HG03039 (cell line): ENCODE data around the gene HUNK.
"Not testable (repeated sequence)": the region's sequence is repeated elsewhere in the genome, so short reads cannot be mapped to it uniquely, and the experiment has no call there.

Experiments used
- ATAC-seq: cut with Tn5 transposase; IDR thresholded peaks from one replicate; pipeline ENCODE4 v1.9.1; 2021; ENCODE audit warnings: mild to moderate bottlenecking, moderate library complexity; ENCODE audit not compliant: unreplicated experiment

HUNK gene

DNA sequence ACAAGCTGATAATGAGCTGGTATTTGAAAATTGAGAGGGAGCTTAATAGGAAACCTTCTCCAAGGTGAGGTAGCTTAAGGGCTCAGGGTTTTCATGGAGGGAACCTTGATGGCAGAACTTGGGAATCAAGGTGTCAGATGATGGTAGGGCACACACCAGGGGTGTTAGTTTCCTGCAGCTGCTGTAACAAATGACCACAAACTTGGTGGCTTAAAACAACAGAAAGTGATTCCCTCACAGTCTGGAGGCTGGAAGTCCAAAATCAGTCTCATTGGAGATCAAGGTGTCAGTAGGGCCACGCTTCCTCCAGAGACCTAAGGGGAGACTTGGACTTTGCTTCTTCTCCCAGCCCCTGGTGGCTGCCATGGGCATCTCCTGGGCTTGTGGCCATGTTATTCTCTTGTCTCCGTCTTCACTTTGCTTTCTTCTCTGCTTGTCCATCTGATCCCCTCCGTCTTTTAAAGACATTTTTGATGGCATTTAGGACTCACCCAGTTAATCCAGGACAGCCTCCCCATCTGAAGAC lies 45.5 kb downstream of the HUNK start:
- ATAC-seq: no peak

DNA sequence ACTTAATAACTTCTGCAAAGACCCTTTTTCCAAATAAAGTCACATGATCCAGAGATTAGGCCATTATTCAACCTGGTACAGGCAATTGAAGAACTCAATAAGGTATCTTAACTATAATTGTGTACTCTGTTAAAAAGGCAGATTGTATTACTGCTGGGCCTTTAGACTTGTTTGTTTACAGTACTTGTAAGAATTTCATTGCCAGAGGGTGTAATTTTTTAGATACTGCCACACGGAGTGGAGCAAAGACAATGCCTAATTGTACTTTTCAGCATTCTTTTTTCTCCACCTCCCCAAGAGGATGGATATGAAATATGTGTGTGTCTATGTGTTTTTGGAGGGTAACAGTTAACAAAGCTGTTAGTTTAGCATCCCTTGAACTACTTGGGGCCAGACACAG lies 47.5 kb downstream of the HUNK start:
- no peak for ATAC-seq

DNA sequence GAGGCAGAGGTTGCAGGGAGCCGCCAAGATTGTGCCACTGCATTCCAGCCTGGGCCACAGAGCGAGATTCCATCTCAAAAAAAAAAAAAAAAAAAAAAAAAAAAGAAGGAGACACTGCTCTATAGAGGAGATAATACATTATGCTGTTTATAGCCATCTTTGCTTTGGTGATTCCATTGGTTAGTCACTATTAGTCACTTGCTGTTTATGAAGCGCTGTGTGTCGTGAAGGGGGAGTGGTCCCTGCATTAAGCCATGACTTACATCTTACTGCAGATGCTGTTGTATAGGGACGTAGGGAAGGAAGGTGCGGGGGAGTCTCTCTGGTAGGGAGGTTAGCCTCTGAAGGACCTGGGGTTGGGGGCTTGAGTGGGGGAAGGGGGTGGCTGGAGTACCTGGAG lies 48.3 kb downstream of the HUNK start:
- ATAC-seq: no peak

DNA sequence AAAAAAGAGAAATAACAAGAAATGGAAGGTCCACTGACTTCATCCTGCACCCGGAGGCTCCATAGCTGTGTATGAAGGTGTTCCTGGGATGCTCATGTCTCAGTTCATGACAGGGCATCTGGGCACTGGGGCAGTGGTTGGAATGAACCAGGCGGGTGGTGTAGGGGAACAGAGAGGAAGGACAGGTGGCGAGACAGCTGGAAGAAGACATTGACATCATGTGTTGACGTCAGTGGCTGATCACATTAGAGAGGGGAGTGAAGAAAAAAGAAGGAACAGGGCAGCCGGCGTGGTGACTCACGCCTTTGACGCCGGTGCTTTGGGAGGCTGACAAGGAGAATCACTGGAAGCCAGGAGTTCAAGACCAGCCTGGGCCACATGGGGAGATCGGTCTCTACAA lies 50.1 kb downstream of the HUNK start:
- no peak for ATAC-seq

DNA sequence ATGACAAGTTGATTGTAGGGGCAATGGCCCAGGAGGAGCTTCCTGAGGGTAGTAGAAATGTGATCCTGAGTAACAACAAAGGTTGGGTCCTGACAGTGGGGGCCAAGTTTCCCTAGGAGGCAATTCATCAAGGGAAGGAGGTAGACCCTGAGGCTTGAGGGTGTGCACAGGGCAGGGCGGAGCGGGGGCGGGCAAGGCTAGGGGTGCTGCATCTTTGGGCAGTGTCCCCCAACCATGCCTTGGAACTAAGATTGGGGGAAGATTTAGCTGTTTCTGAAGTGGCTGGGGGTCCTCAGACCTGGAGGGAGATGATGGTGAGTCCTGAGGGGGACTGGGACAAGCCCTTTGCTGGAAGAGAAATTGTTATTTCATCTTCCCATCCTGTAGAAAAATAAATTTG lies 50.9 kb downstream of the HUNK start:
- ATAC-seq: no peak

DNA sequence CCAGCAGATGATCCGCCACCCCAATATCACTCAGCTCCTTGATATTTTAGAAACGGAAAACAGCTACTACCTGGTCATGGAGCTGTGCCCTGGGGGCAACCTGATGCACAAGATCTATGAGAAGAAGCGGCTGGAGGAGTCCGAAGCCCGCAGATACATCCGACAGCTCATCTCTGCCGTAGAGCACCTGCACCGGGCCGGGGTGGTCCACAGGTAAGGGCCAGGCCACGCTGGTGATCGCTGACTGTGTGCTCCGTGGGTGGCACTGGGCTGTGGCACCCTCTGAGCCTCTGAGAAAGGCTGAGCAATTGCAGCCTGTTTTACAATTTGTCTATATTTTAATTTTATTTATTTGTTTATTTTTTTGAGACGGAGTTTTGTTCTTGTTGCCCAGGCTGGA lies 51.7 kb downstream of the HUNK start:
- ATAC-seq: no peak

DNA sequence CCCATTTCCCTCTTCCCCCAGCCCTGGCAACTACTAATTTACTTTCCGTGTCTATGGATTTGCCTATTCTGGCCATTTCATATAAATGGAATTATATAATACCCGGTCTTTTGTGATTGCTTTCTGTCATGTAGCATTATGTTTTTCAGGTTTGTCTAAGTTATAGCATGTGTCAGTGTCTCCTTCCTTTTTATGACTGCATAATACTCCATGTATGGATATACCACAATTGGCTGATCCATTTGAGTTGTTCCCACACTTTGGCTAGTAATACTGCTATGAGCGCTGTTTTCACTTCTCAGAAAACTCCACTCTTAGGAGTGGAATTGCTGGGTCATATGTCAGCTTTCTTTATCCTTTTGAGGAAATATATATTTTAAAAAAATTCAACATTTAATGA lies 53.7 kb downstream of the HUNK start:
- ATAC-seq: no peak

DNA sequence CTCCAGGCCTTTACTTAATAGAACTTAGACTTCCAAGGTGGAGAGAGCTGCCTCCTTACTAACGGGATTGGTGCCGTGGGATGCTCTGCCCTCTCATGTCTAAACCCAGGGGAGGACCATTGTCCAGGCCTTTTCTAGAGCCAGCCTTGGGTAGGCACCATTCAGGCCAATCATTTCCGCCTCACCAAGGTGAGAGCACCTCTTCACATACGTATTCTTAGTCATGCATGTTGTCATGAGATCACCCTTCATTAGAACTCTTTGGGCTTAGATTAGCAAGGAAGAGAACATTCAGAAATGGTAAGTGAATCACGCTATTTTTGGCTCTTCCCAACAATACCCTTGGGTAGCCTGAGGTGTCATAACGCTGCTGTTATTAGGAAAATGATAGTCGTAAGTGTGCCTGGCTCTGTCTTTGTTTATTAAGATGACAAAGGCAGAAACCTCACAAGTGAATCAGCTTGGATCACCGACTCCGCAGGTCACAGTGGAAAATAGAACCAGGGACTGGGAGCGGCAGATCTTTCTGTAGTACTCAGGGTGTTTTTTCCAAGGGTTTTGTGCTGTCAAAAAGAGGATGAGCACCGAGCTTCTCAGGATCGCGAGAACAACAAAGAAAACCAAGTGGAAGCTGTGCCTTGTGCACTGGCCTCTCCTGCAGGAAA lies 55.0 kb downstream of the HUNK start:
- no peak for ATAC-seq

DNA sequence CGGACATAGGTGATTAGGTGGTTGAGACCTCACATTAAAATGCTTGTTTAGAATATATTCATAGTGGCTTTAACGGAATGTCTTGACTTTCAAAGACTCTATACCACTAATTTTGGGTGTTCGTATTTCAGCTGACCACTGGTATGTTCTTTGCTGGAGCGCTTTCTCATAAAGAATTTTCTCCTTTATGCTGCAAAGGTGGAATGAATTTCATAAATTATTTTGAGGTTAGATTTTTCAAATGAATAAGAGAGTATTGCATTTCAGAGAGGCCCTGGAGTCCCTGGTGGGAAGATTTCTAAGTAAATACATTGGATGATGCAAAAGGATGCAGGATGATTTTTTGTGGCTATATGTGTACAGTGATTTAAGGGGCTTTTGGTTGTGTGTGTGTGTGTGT lies 55.8 kb downstream of the HUNK start:
- ATAC-seq: no peak

DNA sequence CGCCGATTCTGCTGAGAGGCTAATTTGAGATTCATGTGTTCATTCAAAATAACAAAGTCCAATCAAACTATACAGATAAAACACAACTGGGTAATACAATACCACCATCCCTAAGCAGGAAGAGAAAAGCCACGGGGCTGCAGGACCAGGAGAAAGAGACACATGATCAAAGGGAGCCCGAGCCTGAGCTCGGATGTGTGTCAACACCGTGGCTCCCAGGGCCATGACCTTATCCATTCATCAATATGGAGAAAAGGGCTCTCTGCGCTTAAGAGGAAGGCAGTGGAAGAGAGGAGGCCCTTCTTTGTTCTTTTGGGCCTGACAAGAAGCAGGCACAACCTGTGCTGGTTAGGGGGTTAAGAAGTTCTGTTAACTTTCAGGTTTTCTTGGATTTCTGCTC lies 56.7 kb downstream of the HUNK start:
- ATAC-seq: no peak

DNA sequence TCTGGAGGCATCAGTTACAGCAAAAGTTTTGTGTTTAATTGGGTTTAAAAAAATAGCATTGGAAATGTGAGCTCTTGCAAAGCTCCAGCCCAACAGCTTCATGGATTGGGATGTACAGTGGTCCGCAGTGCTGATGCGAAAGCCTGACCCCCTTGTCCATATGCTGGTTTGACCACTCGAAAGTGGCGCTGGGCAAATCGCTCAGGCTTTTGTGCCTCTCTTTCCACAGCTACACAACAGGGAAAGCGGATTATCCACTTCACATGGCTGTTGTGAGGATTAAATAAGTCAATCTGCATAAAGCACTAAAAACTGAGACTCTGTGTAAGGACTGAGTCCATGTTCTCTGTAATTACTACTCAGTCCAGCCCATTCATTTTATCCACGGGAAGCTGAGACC lies 57.2 kb downstream of the HUNK start:
- ATAC-seq: no peak

DNA sequence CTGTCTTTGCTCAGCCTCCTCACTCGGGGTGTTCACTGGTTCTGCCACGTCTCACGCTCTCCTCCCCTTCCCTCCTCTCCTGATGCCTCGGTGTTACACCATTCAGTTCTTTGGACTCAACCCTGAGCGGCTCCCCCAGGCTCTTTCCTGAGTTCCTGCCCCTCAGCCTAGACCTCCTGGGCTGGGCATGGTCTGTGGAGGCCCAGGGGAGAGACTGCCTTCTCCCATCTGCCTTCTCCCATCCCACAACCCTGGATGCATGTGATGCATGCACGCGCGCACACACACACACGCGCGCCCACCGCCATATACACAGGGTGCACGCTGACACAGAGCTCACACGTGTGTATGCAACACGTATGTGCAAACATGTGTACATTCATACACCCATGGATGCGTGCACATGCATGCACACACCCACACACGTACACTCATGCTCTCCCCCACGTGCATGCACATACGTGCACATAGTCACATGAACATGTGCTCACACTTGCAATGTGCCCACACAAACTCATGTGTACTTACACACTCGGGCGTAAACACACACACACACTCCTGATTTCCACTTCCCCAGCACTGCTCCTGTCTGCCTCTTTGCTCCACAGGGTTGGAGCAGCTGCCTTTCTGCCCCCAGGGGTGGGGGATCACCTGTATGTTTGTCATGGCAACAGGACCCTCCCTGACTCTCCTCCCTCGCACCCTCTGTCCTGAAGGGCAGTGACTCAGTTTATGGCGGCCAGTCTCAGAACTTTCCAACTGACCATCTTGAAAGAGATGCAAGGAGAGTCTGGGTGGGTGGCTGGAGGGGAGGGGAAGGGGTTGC lies 59.0 kb downstream of the HUNK start:
- no peak for ATAC-seq

DNA sequence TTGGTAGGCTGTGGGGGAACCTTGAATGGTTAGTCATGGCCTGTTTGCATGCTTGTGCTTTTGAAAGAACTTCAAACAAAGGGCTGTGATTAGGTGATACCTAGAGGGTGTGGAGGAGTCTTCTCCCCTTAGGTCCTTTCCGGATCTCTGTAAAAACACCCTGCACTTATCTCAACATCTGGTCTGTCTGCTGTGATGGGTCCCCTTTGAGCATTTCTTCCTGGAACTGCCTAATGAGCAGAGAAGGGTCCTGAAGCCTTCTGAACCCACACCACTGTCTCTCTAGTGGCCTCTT lies 59.6 kb downstream of the HUNK start:
- ATAC-seq: no peak

DNA sequence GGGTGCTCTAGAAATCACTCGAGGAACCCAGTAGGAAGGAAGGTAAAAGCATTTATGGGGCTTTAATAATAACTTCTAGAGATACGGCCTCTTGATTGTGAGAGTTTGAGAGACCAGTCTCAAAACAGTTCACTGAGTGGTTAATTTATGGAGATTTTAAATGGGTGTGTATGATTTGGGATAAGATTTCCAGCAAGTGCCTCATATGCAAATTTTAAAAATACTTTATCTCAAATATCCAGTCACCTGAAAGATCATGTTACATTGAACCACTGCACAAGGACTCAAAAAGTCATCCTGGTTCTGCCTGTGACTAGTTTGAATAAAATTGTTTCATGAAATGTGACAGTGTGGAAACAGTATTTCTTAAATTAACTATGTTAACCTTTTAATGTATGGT lies 64.5 kb downstream of the HUNK start:
- ATAC-seq: no peak

DNA sequence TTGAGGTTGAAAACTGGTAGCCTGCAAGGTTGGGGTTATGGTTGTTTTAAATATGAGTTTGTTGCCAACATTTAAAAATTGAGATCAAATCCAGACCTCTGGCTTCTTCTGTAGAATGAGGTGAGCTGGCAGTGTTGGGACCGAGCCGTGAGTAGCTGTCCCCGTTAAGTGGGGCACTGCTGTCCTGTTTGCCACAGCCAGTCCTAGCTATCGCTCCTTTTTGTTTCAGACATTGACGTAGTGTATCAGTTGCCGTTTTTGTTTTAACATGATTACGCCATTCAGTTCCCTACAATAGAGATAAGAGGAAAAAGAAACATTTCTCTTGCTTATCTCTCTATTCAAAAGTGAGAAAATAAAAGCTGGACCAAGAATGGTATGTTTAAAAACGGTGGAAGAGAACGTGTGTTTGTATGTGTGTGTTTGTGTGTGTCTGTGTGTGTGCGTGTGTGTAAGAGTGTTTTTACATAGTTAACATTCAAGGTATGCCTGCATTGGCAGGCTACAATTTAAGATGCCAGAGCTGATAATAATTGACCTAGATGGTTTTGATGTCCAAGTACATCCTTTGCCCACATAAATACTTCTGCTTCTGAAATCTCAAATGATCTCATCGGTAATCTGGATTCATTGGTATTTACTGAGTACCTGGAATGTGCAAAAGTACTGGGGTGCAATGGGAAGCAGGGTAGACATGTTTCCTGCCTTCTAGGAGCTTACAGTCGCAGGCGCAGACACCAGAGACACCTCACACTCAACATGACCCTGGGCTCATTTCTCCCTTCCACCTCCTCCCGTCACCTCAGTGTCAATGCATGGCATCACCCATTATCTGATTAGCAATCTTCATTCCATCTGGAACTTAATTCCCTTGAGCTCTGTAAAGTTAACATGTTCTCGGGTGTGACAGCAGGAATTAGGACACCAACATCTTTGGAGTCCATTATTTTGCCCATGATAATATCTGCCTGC lies 65.8 kb downstream of the HUNK start:
- no peak for ATAC-seq

DNA sequence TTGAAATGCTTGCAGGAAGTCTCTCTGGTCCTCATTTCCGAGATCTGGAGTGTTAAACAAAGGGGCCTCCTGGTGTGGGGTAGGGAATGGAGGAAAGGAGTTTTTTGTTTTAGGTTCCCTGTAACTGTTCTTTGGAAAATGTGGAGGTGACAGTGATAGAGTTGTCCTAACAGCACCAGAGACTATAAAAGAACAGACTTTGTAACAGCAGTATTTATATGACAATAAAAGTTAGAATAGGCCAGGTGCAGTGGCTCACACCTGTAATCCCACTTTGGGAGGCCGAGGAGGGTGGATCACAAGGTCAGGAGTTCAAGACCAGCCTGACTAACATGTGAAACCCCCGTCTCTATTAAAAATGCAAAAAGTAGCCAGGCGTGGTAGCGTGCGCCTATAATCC lies 68.9 kb downstream of the HUNK start:
- ATAC-seq: no peak

DNA sequence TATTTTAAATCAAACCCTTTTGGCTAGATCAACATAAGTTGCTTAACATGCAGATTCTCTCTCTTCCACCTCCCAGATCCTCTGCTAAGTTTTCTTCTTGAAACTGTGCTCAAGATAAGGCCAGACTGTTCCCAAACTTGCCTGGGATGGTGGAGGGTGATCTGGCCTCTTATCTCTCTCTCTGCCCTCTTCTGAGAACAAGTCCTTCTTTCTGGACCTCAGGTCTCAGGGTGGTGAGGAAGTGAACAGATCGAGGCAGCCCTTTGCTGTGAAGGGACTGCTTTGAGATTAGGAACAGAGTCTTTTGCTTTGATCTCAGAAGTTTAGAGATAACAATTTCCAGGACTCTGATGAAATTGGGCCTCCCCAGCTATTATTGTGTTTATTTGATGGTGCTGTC lies 70.7 kb downstream of the HUNK start:
- ATAC-seq: no peak

DNA sequence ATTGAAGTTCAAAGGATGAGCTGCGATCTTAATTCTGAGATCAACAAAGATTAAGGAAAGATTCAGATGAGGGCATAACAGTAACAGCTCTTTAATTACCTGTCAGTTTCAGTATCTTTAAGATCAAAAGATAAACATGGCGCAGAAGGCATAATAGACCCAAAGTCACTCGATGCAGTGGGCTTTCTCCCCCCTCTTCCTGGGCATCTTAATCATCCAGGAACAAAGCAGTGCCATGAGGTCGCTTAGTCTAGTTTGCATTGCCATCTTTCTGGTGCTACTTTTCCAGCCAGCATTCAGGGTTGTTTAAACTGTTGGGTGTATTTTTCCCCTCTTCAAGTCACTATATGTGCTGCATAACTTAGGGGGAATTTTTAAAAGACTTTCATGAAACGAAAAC lies 72.3 kb downstream of the HUNK start:
- ATAC-seq: no peak

DNA sequence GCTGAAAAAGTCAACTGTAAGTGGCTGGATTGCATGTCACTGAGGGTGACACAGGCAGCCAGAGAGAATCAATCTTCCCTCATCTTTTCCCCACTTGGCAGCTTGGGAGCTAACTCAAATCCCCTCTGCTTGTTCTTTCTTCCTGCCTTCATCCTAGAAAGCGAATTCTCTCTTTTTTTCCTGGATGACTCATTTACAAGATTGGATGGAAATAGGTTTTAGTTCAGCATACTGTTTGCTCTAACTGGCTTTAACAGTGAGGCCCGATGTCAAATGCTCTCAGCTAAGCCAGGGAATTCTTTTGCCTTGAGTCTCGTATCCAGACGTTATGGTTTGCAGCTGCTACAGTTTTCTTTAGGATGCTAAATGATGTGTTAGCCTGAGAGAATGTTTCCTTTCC lies 72.7 kb downstream of the HUNK start:
- no peak for ATAC-seq

DNA sequence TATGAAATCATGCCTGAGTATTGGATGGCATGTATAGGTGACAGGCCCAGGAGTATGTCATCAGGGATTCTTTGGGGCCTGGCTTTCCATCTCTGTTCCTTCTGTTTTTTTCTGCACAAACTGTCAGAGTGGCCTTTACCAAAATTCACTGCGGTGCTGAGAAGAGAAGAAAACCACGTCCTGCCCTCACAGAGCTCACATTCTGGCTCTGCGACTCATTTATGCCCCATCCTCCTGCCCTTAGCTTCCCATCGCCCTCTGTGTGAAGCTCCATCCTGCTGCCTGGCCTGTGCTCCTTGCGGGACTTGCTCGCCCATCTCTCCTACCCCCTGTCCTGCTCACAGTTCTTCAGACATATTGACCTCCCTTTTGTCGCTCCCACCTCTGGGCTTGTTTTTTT lies 73.4 kb downstream of the HUNK start:
- ATAC-seq: no peak

DNA sequence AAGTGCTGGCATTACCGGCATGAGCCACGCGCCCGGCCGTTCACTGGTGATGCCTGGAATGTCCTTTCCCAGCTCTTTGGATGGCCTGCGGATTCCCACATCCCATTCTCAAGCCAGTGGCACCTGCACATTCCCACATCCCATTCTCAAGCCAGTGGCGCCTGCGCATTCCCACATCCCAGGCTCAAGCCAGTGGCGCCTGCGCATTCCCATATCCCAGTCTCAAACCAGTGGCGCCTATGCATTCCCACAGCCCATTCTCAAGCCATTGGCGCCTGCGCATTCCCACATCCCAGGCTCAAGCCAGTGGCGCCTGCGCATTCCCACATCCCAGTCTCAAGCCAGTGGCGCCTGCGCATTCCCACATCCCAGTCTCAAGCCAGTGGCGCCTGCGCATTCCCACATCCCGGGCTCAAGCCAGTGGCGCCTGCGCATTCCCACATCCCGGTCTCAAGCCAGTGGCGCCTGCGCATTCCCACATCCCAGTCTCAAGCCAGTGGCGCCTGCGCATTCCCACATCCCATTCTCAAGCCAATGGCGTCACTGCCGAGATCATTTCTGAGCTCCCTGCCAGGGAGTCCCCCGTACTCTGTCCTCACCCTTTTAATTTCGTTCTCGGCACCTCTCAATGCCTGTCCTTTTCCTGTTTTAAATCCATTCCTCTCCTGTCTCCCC lies 74.2 kb downstream of the HUNK start:
- ATAC-seq: not testable (repeated sequence)
